G401.6 (cell line): ENCODE results near the gene GLG1.
"Not testable (repeated sequence)": the region's sequence is repeated elsewhere in the genome, so short reads cannot be mapped to it uniquely, and the experiment has no call there.

Experiments
- FAIRE-seq: peaks from 2 replicates; lab custom pipeline; 2012; peaks lifted over from hg19 to GRCh38; lab: Jason Lieb, UNC

Gene GLG1

GRCh38 chr16:74469946-74470478 is 136.9 kb downstream of the GLG1 start:
- no peak for FAIRE-seq

GRCh38 chr16:74468807-74469525 is 137.9 kb downstream of the GLG1 start:
- no peak for FAIRE-seq

- FAIRE-seq: no peak
Measured at GRCh38 chr16:74466872-74467271, 140.0 kb downstream of the GLG1 start.

- no peak for FAIRE-seq
Measured at GRCh38 chr16:74465851-74466685, 140.8 kb downstream of the GLG1 start.

GRCh38 chr16:74465281-74465680 is 141.6 kb downstream of the GLG1 start:
- FAIRE-seq: no peak

GRCh38 chr16:74463888-74464287 is 143.0 kb downstream of the GLG1 start:
- FAIRE-seq: no peak

- no peak for FAIRE-seq
Measured at GRCh38 chr16:74462361-74462760, 144.6 kb downstream of the GLG1 start.

GRCh38 chr16:74461826-74462225 is 145.1 kb downstream of the GLG1 start:
- no peak for FAIRE-seq

- no peak for FAIRE-seq
Measured at GRCh38 chr16:74460542-74460941, 146.4 kb downstream of the GLG1 start.

- no peak for FAIRE-seq
Measured at GRCh38 chr16:74456290-74456625, 150.7 kb downstream of the GLG1 start.

- no peak for FAIRE-seq
Measured at GRCh38 chr16:74455619-74456289, 151.2 kb downstream of the GLG1 start.

GRCh38 chr16:74455213-74455612 is 151.7 kb downstream of the GLG1 start:
- FAIRE-seq: no peak

- no peak for FAIRE-seq
Measured at GRCh38 chr16:74451951-74452758, 154.8 kb downstream of the GLG1 start.

- no peak for FAIRE-seq
Measured at GRCh38 chr16:74450967-74451760, 155.8 kb downstream of the GLG1 start.

- no peak for FAIRE-seq
Measured at GRCh38 chr16:74450236-74450635, 156.7 kb downstream of the GLG1 start.

GRCh38 chr16:74449470-74449869 is 157.4 kb downstream of the GLG1 start:
- FAIRE-seq: no peak

- no peak for FAIRE-seq
Measured at GRCh38 chr16:74448990-74449389, 157.9 kb downstream of the GLG1 start.

GRCh38 chr16:74447578-74447977 is 159.3 kb downstream of the GLG1 start:
- FAIRE-seq: no peak

- FAIRE-seq: no peak
Measured at GRCh38 chr16:74446866-74447265, 160.0 kb downstream of the GLG1 start.

GRCh38 chr16:74443624-74444346 is 163.1 kb downstream of the GLG1 start:
- not testable (repeated sequence) for FAIRE-seq

GRCh38 chr16:74439685-74440084 is 167.2 kb downstream of the GLG1 start:
- FAIRE-seq: no peak
